Muscle of leg (tissue), 11 donors: Measurements from ENCODE around the gene CUBN. TPM values are rescaled to one million over a fixed set of nuclear protein-coding genes. Genes with fewer than 3 reads are reported as not detected.
A peak's percentile ranks its signal among the peaks of the same experiment; 100 is the strongest.
"Not testable (repeated sequence)": the region's sequence is repeated elsewhere in the genome, so short reads cannot be mapped to it uniquely, and the experiment has no call there.

Source experiments
- DNase-seq: peaks from one replicate; pipeline ENCODE4 v3.0.0; 2013
- H3K27ac ChIP-seq: one replicate; pipeline ENCODE4 v1.5.1; 2013; ENCODE audit warnings: mild to moderate bottlenecking, low read length, control low read depth
- H3K27me3 ChIP-seq: one replicate; pipeline ENCODE4 v1.6.1; 2013; ENCODE audit warnings: low read length; ENCODE audit not compliant: control insufficient read depth, insufficient read depth
- H3K36me3 ChIP-seq: one replicate; pipeline ENCODE4 v1.6.1; 2013; ENCODE audit warnings: low read length; ENCODE audit not compliant: control insufficient read depth, insufficient read depth
- H3K4me1 ChIP-seq: one replicate; pipeline ENCODE4 v1.6.1; 2013; ENCODE audit warnings: low read length; ENCODE audit not compliant: control insufficient read depth, insufficient read depth
- H3K4me3 ChIP-seq: one replicate; pipeline ENCODE4 v1.5.1; 2013; ENCODE audit warnings: low read length, control low read depth
- H3K9me3 ChIP-seq: replicated peaks from 2 replicates; pipeline ENCODE4 v1.6.1; 2013; ENCODE audit warnings: low read depth, low read length; ENCODE audit not compliant: control insufficient read depth
- WGBS: methylation state at CpG from one replicate; pipeline ENCODE4 v1.1.5; 2013; ENCODE audit warnings: missing lambda C conversion rate; ENCODE audit not compliant: insufficient coverage; 5-methylcytosine and 5-hydroxymethylcytosine counted together
- polyA plus RNA-seq, 8 donors: library from polyadenylated mRNA; unstranded; fragments of 120-200 nt; gene quantifications; one replicate each; pipeline versions ENCODE4 v1.2.1 to v1.2.3, GENCODE V29; 2013; ENCODE audit warnings: inconsistent platforms in 1 of 8, low replicate concordance in 1 of 8; ENCODE audit not compliant: insufficient read length in 8 of 8, insufficient read depth in 1 of 8
- total RNA-seq: library from RNA; stranded (reverse); fragments of 120-200 nt; gene quantifications from one replicate; pipeline ENCODE4 v1.2.4, GENCODE V29; 2013

Gene CUBN
- total and polyA plus RNA-seq, 9 donors = 1.4 to 5.0 (median 2.0) TPM

- Histone ChIP-seq H3K9me3 (no peaks in the 10 kb centered on the region), H3K27me3 (no peaks in the 10 kb centered on the region), H3K36me3 (no peaks in the 10 kb centered on the region), H3K27ac (no peak overlapping the region), H3K4me1 (peaks cover 4% of the 10 kb centered on the region), H3K4me3 (no peak overlapping the region)
- DNase-seq = no peak
- WGBS = 71% methylated on average over 5 of the region's 8 CpGs
Observed at GRCh38 chr10:16835228-16835627, 294.4 kb downstream of the CUBN start.

- Histone ChIP-seq H3K27me3 (peaks cover 2% of the 10 kb centered on the region), H3K9me3 (no peaks in the 10 kb centered on the region), H3K27ac (peak overlapping the region; percentile 50), H3K36me3 (no peaks in the 10 kb centered on the region), H3K4me3 (no peak overlapping the region), H3K4me1 (peaks cover 4% of the 10 kb centered on the region)
- DNase-seq = peak; percentile 64
- 53% methylated on average over 8 of the region's 11 CpGs for WGBS
Observed at GRCh38 chr10:16832351-16833080, 297.1 kb downstream of the CUBN start.

- H3K27ac ChIP-seq = no peak overlapping the region
- H3K9me3 ChIP-seq = no peaks in the 10 kb centered on the region
- no peak overlapping the region for H3K4me3 ChIP-seq
- H3K27me3 ChIP-seq = peaks cover 2% of the 10 kb centered on the region
- peaks cover 4% of the 10 kb centered on the region for H3K4me1 ChIP-seq
- DNase-seq = no peak
- WGBS = 88% methylated on average over 4 of the region's 9 CpGs
- H3K36me3 ChIP-seq = no peaks in the 10 kb centered on the region
Observed at GRCh38 chr10:16828701-16829175, 300.9 kb downstream of the CUBN start.

- H3K36me3 ChIP-seq = no peaks in the 10 kb centered on the region
- H3K9me3 ChIP-seq = no peaks in the 10 kb centered on the region
- H3K4me3 ChIP-seq = no peak overlapping the region
- no peak overlapping the region for H3K27ac ChIP-seq
- WGBS = 0% methylated on average over 5 of the region's 11 CpGs
- peaks cover 2% of the 10 kb centered on the region for H3K27me3 ChIP-seq
- peaks cover 4% of the 10 kb centered on the region for H3K4me1 ChIP-seq
- peak; percentile 88 for DNase-seq
Observed at GRCh38 chr10:16828114-16828568, 301.5 kb downstream of the CUBN start.

- H3K4me3 ChIP-seq, H3K4me1 ChIP-seq, H3K36me3 ChIP-seq, H3K27ac ChIP-seq, H3K9me3 ChIP-seq, H3K27me3 ChIP-seq, DNase-seq: not testable (repeated sequence)
- 40% methylated on average over 1 of the region's 8 CpGs for WGBS
Observed at GRCh38 chr10:16827474-16827873, 302.1 kb downstream of the CUBN start.

GRCh38 chr10:16822726-16823360, 306.8 kb downstream of the CUBN start:
- peaks cover 2% of the 10 kb centered on the region for H3K27me3 ChIP-seq
- H3K4me1 ChIP-seq = peaks cover 2% of the 10 kb centered on the region
- H3K4me3 ChIP-seq = no peak overlapping the region
- H3K9me3 ChIP-seq = peaks cover 9% of the 10 kb centered on the region
- 84% methylated on average over 4 of the region's 4 CpGs for WGBS
- DNase-seq = no peak
- no peaks in the 10 kb centered on the region for H3K36me3 ChIP-seq
- no peak overlapping the region for H3K27ac ChIP-seq

- DNase-seq = no peak
- Histone ChIP-seq H3K4me3 (no peak overlapping the region), H3K4me1 (peaks cover 2% of the 10 kb centered on the region), H3K27me3 (peaks cover 2% of the 10 kb centered on the region), H3K9me3 (peaks cover 9% of the 10 kb centered on the region), H3K27ac (no peak overlapping the region), H3K36me3 (no peaks in the 10 kb centered on the region)
- WGBS = 77% methylated on average over 2 of the region's 2 CpGs
Observed at GRCh38 chr10:16822027-16822426, 307.6 kb downstream of the CUBN start.

- peaks cover 2% of the 10 kb centered on the region for H3K27me3 ChIP-seq
- no peak overlapping the region for H3K27ac ChIP-seq
- H3K4me1 ChIP-seq = peaks cover 13% of the 10 kb centered on the region
- DNase-seq = no peak
- H3K36me3 ChIP-seq = no peaks in the 10 kb centered on the region
- WGBS = no CpG with 5 or more reads among the region's 5 CpGs
- H3K4me3 ChIP-seq = no peak overlapping the region
- peaks cover 9% of the 10 kb centered on the region for H3K9me3 ChIP-seq
Observed at GRCh38 chr10:16820421-16820820, 309.2 kb downstream of the CUBN start.

- Histone ChIP-seq H3K9me3 (peaks cover 9% of the 10 kb centered on the region), H3K36me3 (peaks cover 2% of the 10 kb centered on the region), H3K4me3 (no peak overlapping the region), H3K27ac (no peak overlapping the region), H3K27me3 (peaks cover 2% of the 10 kb centered on the region), H3K4me1 (peaks cover 13% of the 10 kb centered on the region)
- 60% methylated on average over 1 of the region's 1 CpG for WGBS
- DNase-seq = no peak
Observed at GRCh38 chr10:16820018-16820417, 309.6 kb downstream of the CUBN start.

- Histone ChIP-seq H3K4me1 (peaks cover 15% of the 10 kb centered on the region), H3K4me3 (no peak overlapping the region), H3K27me3 (peaks cover 2% of the 10 kb centered on the region), H3K36me3 (peaks cover 4% of the 10 kb centered on the region), H3K9me3 (peaks cover 9% of the 10 kb centered on the region), H3K27ac (no peak overlapping the region)
- DNase-seq = no peak
- no CpG with 5 or more reads among the region's 3 CpGs for WGBS
Observed at GRCh38 chr10:16819436-16819835, 310.2 kb downstream of the CUBN start.
